ENCODE data around the gene SNX21. TPM values are rescaled to one million over a fixed set of nuclear protein-coding genes. Genes with fewer than 3 reads are reported as not detected.

SNX21 gene
- total RNA-seq, 2 experiments from 2014 or later = 0.36 to 0.89 TPM

DNA sequence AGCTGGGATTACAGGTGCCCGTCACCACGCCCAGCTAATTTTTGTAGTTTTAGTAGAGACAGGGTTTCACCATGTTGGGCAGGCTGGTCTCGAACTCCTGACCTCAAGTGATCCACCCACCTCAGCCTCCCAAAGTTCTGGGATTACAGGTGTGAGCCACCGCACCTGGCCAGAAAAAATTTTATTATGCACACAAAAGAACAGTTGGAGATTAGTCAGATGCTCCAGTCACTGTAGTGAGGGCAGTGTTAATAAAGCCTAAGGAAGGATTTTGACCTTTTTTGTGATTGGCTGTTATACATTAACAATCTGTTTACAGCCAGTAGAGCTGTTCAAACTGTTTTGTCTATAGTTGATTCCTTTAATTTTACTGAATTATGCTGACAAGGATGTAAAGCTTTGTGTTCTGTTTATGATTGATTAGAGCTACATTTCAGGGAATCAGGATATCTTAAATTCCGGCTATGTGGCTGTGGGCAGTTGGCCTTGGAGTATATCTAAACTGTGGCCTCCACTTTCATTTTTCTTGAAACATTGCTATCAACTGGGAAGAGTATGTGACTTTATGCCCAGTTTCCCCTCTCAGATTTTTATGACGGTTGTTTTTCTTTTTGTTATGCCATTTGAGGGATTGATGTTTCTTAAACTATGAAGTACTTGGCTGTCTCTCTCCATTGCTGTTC, 33.7 kb downstream of the SNX21 start:
- no peaks in the 10 kb centered on the region for H3K27me3 ChIP-seq (ENCODE audit: control insufficient read depth in 1 of 2, insufficient read depth in 2 of 2, low read length in 2 of 2)
- ChIA-PET POLR2A (no interaction called here), CTCF (no interaction called here)
- Mint-ChIP-seq H3K9me3 (no peaks in the 10 kb centered on the region), H3K27ac (no peak overlapping the region), H3K27me3 (no peaks in the 10 kb centered on the region), H3K4me3 (no peak overlapping the region), H3K36me3 (ENCODE audit: low read depth) (no peaks in the 10 kb centered on the region), H3K4me1 (ENCODE audit: low read depth) (no peaks in the 10 kb centered on the region)
- H3K27ac ChIP-seq (ENCODE audit: low read depth in 1 of 2, low read length in 2 of 2) = no peak overlapping the region
- H3K9me3 ChIP-seq (ENCODE audit: control insufficient read depth in 1 of 2, insufficient read depth in 1 of 2, low read length in 2 of 2) = no peaks in the 10 kb centered on the region
- ATAC-seq (ENCODE audit: poor library complexity) (no peak), DNase-seq (no peak)
- intact Hi-C loops (cut with DNase I, micrococcal nuclease) = no loop called here
- H3K4me3 ChIP-seq (ENCODE audit: low read length) = no peak overlapping the region
- H3K4me1 ChIP-seq (ENCODE audit: insufficient read depth, low read length) = no peaks in the 10 kb centered on the region
- no peak for TF ChIP-seq CTCF (IDR thresholded peaks at IDR 0.05)
- peaks cover 2% of the 10 kb centered on the region for H3K36me3 ChIP-seq (ENCODE audit: insufficient read depth, low read length)

DNA sequence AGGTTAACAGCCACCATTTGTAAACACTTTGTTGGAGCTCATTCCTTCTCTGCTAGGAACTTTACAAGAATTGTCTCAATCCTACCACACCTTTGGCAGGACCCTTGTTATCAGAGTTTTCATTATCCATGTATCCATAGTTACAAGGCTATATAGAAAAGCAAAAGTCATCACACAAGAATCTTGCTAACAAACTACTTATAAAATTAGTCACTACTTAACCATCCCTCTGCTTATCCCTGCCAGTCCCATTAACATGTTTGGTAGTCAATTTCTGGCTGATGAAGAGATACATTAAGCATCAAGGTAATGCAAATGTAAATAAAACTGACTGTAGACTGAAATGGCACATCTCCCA, 34.2 kb downstream of the SNX21 start:
- Mint-ChIP-seq H3K36me3 (ENCODE audit: low read depth) (no peaks in the 10 kb centered on the region), H3K27ac (no peak overlapping the region), H3K4me1 (ENCODE audit: low read depth) (no peaks in the 10 kb centered on the region), H3K27me3 (no peaks in the 10 kb centered on the region), H3K4me3 (no peak overlapping the region), H3K9me3 (no peaks in the 10 kb centered on the region)
- no peak for TF ChIP-seq CTCF (IDR thresholded peaks at IDR 0.05)
- Histone ChIP-seq H3K9me3 (ENCODE audit: control insufficient read depth in 1 of 2, insufficient read depth in 1 of 2, low read length in 2 of 2) (no peaks in the 10 kb centered on the region), H3K27ac (ENCODE audit: low read depth in 1 of 2, low read length in 2 of 2) (no peak overlapping the region), H3K4me1 (ENCODE audit: insufficient read depth, low read length) (no peaks in the 10 kb centered on the region), H3K27me3 (ENCODE audit: control insufficient read depth in 1 of 2, insufficient read depth in 2 of 2, low read length in 2 of 2) (no peaks in the 10 kb centered on the region), H3K36me3 (ENCODE audit: insufficient read depth, low read length) (no peaks in the 10 kb centered on the region), H3K4me3 (ENCODE audit: low read length) (no peak overlapping the region)
- POLR2A ChIA-PET = no interaction called here
- ATAC-seq (ENCODE audit: poor library complexity) (no peak), DNase-seq (no peak)
- CTCF ChIA-PET = no interaction called here
- intact Hi-C loops (cut with DNase I, micrococcal nuclease) = no loop called here

- intact Hi-C loops (cut with DNase I, micrococcal nuclease) = no loop called here
- CTCF ChIA-PET = no interaction called here
- no peak overlapping the region for H3K27ac ChIP-seq (ENCODE audit: low read depth in 1 of 2, low read length in 2 of 2)
- Mint-ChIP-seq H3K27ac (no peak overlapping the region), H3K27me3 (no peaks in the 10 kb centered on the region), H3K9me3 (no peaks in the 10 kb centered on the region), H3K36me3 (ENCODE audit: low read depth) (peaks cover 7% of the 10 kb centered on the region), H3K4me1 (ENCODE audit: low read depth) (no peaks in the 10 kb centered on the region), H3K4me3 (no peak overlapping the region)
- no peak for ATAC-seq (ENCODE audit: poor library complexity)
- no peak overlapping the region for H3K4me3 ChIP-seq (ENCODE audit: low read length)
- H3K4me1 ChIP-seq (ENCODE audit: insufficient read depth, low read length) = no peaks in the 10 kb centered on the region
- peaks cover 6% of the 10 kb centered on the region for H3K36me3 ChIP-seq (ENCODE audit: insufficient read depth, low read length)
- no peak for DNase-seq
- TF ChIP-seq CTCF (IDR thresholded peaks at IDR 0.05) = no peak
- no peaks in the 10 kb centered on the region for H3K9me3 ChIP-seq (ENCODE audit: control insufficient read depth in 1 of 2, insufficient read depth in 1 of 2, low read length in 2 of 2)
- POLR2A ChIA-PET = no interaction called here
- H3K27me3 ChIP-seq (ENCODE audit: control insufficient read depth in 1 of 2, insufficient read depth in 2 of 2, low read length in 2 of 2) = no peaks in the 10 kb centered on the region
Observed at GRCh38 chr20:45872626-45873025, 39.0 kb downstream of the SNX21 start.
